H9 (cell line): ENCODE results near the gene UBE2Z. TPM values are rescaled to one million over a fixed set of nuclear protein-coding genes. Genes with fewer than 3 reads are reported as not detected.
"Not testable (repeated sequence)": the region's sequence is repeated elsewhere in the genome, so short reads cannot be mapped to it uniquely, and the experiment has no call there.

Experiments used
- DNase-seq: peaks from one replicate; pipeline ENCODE4 v3.0.0-alpha.2; 2017
- H2AFZ ChIP-seq: one replicate; pipeline ENCODE4 v1.6.1; 2013; ENCODE audit warnings: mild to moderate bottlenecking, low read length, control low read depth, moderate library complexity
- H2AK5ac ChIP-seq: 2 replicates; pipeline ENCODE4 v1.6.1; 2013; ENCODE audit warnings: low read length, control low read depth, mixed read lengths; ENCODE audit not compliant: insufficient read length
- H2BK120ac ChIP-seq: one replicate; pipeline ENCODE4 v1.6.1; 2013; ENCODE audit warnings: low read depth, mild to moderate bottlenecking, low read length, control low read depth, inconsistent platforms; ENCODE audit not compliant: poor library complexity, severe bottlenecking
- H2BK12ac ChIP-seq: 2 replicates; pipeline ENCODE4 v1.6.1; 2013; ENCODE audit warnings: low read length, control low read depth, mixed read lengths, low read depth; ENCODE audit not compliant: insufficient read length
- H2BK15ac ChIP-seq: 2 replicates; pipeline ENCODE4 v1.6.1; 2013; ENCODE audit warnings: low read depth, low read length, control low read depth
- H2BK20ac ChIP-seq: one replicate; pipeline ENCODE4 v1.6.1; 2013; ENCODE audit warnings: low read depth, mild to moderate bottlenecking, low read length, control low read depth, inconsistent platforms; ENCODE audit not compliant: poor library complexity, severe bottlenecking
- H2BK5ac ChIP-seq: 2 replicates; pipeline ENCODE4 v1.6.1; 2013; ENCODE audit warnings: low read length, control low read depth, mixed read lengths; ENCODE audit not compliant: insufficient read length
- H3K14ac ChIP-seq: 2 replicates; pipeline ENCODE4 v1.6.1; 2013; ENCODE audit warnings: low read length, control low read depth; ENCODE audit not compliant: insufficient read depth
- H3K18ac ChIP-seq: 2 replicates; pipeline ENCODE4 v1.6.1; 2013; ENCODE audit warnings: low read depth, mild to moderate bottlenecking, mixed read lengths, low read length, control low read depth; ENCODE audit not compliant: insufficient read length
- H3K23ac ChIP-seq: 2 replicates; pipeline ENCODE4 v1.6.1; 2013; ENCODE audit warnings: low read length, control low read depth, mixed read lengths, low read depth; ENCODE audit not compliant: insufficient read length
- H3K23me2 ChIP-seq: 2 replicates; pipeline ENCODE4 v1.6.1; 2013; ENCODE audit warnings: low read depth, mild to moderate bottlenecking, mixed read lengths, low read length, control low read depth; ENCODE audit not compliant: insufficient read length, poor library complexity, severe bottlenecking
- H3K27ac ChIP-seq: 2 replicates; pipeline ENCODE4 v1.5.1; 2013; ENCODE audit warnings: low read length, control low read depth, mixed read lengths, low read depth; ENCODE audit not compliant: insufficient read length
- H3K27me3 ChIP-seq: 2 replicates; pipeline ENCODE4 v1.6.1; 2013; ENCODE audit warnings: low read length, control low read depth, inconsistent platforms; ENCODE audit not compliant: insufficient read depth
- H3K4ac ChIP-seq: 2 replicates; pipeline ENCODE4 v1.6.1; 2013; ENCODE audit warnings: low read depth, mild to moderate bottlenecking, control low read depth, inconsistent platforms, low read length, moderate library complexity
- H3K4me1 ChIP-seq: 2 replicates; pipeline ENCODE4 v1.6.1; 2013; ENCODE audit warnings: low read length, control low read depth, inconsistent platforms; ENCODE audit not compliant: insufficient read depth
- H3K4me2 ChIP-seq: 2 replicates; pipeline ENCODE4 v1.6.1; 2013; ENCODE audit warnings: low read length, control low read depth, mixed read lengths; ENCODE audit not compliant: insufficient read length, insufficient read depth
- H3K56ac ChIP-seq: 2 replicates; pipeline ENCODE4 v1.6.1; 2013; ENCODE audit warnings: low read depth, mild to moderate bottlenecking, mixed read lengths, low read length, control low read depth; ENCODE audit not compliant: insufficient read length
- H3K79me1 ChIP-seq: 2 replicates; pipeline ENCODE4 v1.6.1; 2013; ENCODE audit warnings: low read depth, mild to moderate bottlenecking, moderate library complexity, low read length, control low read depth, inconsistent platforms; ENCODE audit not compliant: insufficient read depth, poor library complexity, severe bottlenecking
- H3K79me2 ChIP-seq: 2 replicates; pipeline ENCODE4 v1.6.1; 2013; ENCODE audit warnings: low read length, control low read depth, inconsistent platforms; ENCODE audit not compliant: insufficient read depth
- H3K9ac ChIP-seq: 2 replicates; pipeline ENCODE4 v1.6.1; 2013; ENCODE audit warnings: low read length, control low read depth, mixed read lengths; ENCODE audit not compliant: insufficient read length; ENCODE audit errors: extremely low read depth
- H3K9me3 ChIP-seq: one replicate; pipeline ENCODE4 v1.6.1; 2013; ENCODE audit warnings: low read depth, low read length, inconsistent platforms; ENCODE audit not compliant: control insufficient read depth
- H3T11ph ChIP-seq: one replicate; pipeline ENCODE4 v1.6.1; 2013; ENCODE audit warnings: mild to moderate bottlenecking, low read length, control low read depth, inconsistent platforms
- H4K20me1 ChIP-seq: one replicate; pipeline ENCODE4 v1.6.1; 2013; ENCODE audit not compliant: control insufficient read depth, insufficient read length, insufficient read depth
- H4K5ac ChIP-seq: 2 replicates; pipeline ENCODE4 v1.6.1; 2013; ENCODE audit warnings: low read depth, mild to moderate bottlenecking, mixed read lengths, low read length, control low read depth; ENCODE audit not compliant: insufficient read length
- H4K8ac ChIP-seq: replicated peaks from 2 replicates; pipeline ENCODE4 v1.6.1; 2013; ENCODE audit warnings: low read length, control low read depth, mixed read lengths, low read depth; ENCODE audit not compliant: insufficient read length
- H4K91ac ChIP-seq: 2 replicates; pipeline ENCODE4 v1.6.1; 2013; ENCODE audit warnings: low read depth, mild to moderate bottlenecking, moderate library complexity, mixed read lengths, low read length, control low read depth; ENCODE audit not compliant: insufficient read length
- H3K27ac Mint-ChIP-seq, 3 experiments: 2 replicates in 2 of 3; 3 replicates in 1 of 3; pipeline ENCODE4 v1.8.0; 2020 to 2021; ENCODE audit warnings: mixed read lengths in 3 of 3, mild to moderate bottlenecking in 1 of 3, moderate library complexity in 1 of 3
- H3K27me3 Mint-ChIP-seq: 2 replicates; pipeline ENCODE4 v1.8.0; 2021; ENCODE audit warnings: low read depth, mild to moderate bottlenecking, moderate library complexity, mixed read lengths
- H3K36me3 Mint-ChIP-seq, 3 experiments: 2 replicates in 2 of 3; 3 replicates in 1 of 3; pipeline ENCODE4 v1.8.0; 2020 to 2021; ENCODE audit warnings: low read depth in 3 of 3, mixed read lengths in 3 of 3; ENCODE audit not compliant: insufficient read depth in 1 of 3
- H3K4me1 Mint-ChIP-seq, 2 experiments: 2 replicates each; pipeline ENCODE4 v1.8.0; 2020; ENCODE audit warnings: mixed read lengths in 2 of 2
- H3K4me3 Mint-ChIP-seq, 2 experiments: 2 replicates in 1 of 2; 3 replicates in 1 of 2; pipeline ENCODE4 v1.8.0; 2020 to 2021; ENCODE audit warnings: mild to moderate bottlenecking in 2 of 2, mixed read lengths in 2 of 2, moderate library complexity in 1 of 2
- H3K9me3 Mint-ChIP-seq, 2 experiments: 2 replicates in 1 of 2; 3 replicates in 1 of 2; pipeline ENCODE4 v1.8.0; 2020; ENCODE audit warnings: mild to moderate bottlenecking in 2 of 2, mixed read lengths in 2 of 2, moderate library complexity in 1 of 2
- CTCF ChIP-seq: fragments of 200-600 bp; sonication (generic); conservative IDR thresholded peaks from 3 replicates; pipeline ENCODE4 v1.8.0; 2021; ENCODE audit warnings: antibody characterized with exemption, mild to moderate bottlenecking
- WGBS: extraction: QIAGEN DNeasy Blood & Tissue Kit; methylation state at CpG from one replicate; pipeline ENCODE4 v1.1.7; 2013; ENCODE audit warnings: missing lambda C conversion rate, low lambda C conversion rate, mixed read lengths; ENCODE audit not compliant: insufficient read length; ENCODE audit errors: extremely low coverage; 5-methylcytosine and 5-hydroxymethylcytosine counted together
- total RNA-seq: library from RNA; stranded (reverse); gene quantifications from 2 replicates; pipeline ENCODE4 v1.2.1, GENCODE V29; 2021

Gene UBE2Z
- total RNA-seq, 1 experiment from 2014 or later = 80.0 TPM

GRCh38 chr17:48944515-48945260, 36.5 kb downstream of the UBE2Z start, which contains the start of gene SNF8:
TSS of gene SNF8 (minus strand) at chr17:48944842. CDS start at chr17:48944734, 108 bp downstream.
- Histone ChIP-seq H3K18ac (peak within 1 kb of the TSS; percentile 95), H3K56ac (no peak within 1 kb of the TSS), H3K79me1 (peaks cover 13% of the 10 kb centered on the region), H2BK20ac (no peak within 1 kb of the TSS), H3K27ac (peak within 1 kb of the TSS; percentile 92), H2BK5ac (peak within 1 kb of the TSS; percentile 17), H3K4ac (no peak within 1 kb of the TSS; the same call in 1 of the 2 replicates), H3K9me3 (no peaks in the 10 kb centered on the region), H4K5ac (peak within 1 kb of the TSS; percentile 95), H3K23me2 (peaks cover 5% of the 10 kb centered on the region), H3K79me2 (no peaks in the 10 kb centered on the region), H2BK15ac (no peak within 1 kb of the TSS), H3K9ac (peak within 1 kb of the TSS; percentile 90), H4K91ac (no peak within 1 kb of the TSS), H4K20me1 (no peaks in the 10 kb centered on the region), H3K23ac (no peak within 1 kb of the TSS), H3K14ac (peak within 1 kb of the TSS; percentile 94), H2BK12ac (no peak within 1 kb of the TSS), H2AFZ (no peak within 1 kb of the TSS), H2BK120ac (no peak within 1 kb of the TSS), H2AK5ac (no peak within 1 kb of the TSS), H3K4me2 (peak within 1 kb of the TSS; percentile 69), H3K4me1 (no peaks in the 10 kb centered on the region), H4K8ac (no peak within 1 kb of the TSS), H3T11ph (no peak within 1 kb of the TSS), H3K27me3 (no peaks in the 10 kb centered on the region)
- Mint-ChIP-seq H3K27ac (peak within 1 kb of the TSS; percentile 97 to 98 (median 98)), H3K27me3 (no peaks in the 10 kb centered on the region; the same call in 1 of the 2 replicates), H3K36me3 (peaks cover 7 to 34% (median 23%) of the 10 kb centered on the region in 3 experiments), H3K4me1 (peaks cover 5 to 11% of the 10 kb centered on the region in 2 experiments), H3K4me3 (peak within 1 kb of the TSS; percentile 91 to 95), H3K9me3 (no peaks in the 10 kb centered on the region)
- DNase-seq = peak; percentile 98
- no CpG with 5 or more reads among the region's 55 CpGs for WGBS
- TF ChIP-seq CTCF = no peak

DNA sequence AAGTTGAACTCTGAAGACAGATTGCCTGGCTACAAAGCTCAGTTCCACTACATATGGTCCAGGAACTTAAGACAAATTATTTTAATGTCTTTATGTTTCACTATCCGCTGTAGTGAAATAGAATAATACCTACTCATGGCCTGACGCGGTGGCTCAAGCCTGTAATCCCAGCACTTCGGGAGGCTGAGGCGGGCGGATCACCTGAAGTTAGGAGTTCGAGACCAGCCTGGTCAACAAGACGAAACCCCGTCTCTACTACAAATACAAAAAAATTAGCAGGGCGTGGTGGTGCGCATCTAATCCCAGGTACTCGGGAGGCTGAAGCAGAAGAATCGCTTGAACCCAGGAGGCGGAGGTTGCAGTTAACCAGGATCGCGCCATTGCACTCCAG, 37.0 kb downstream of the UBE2Z start:
- H3K23ac ChIP-seq, H2BK20ac ChIP-seq, H2AK5ac ChIP-seq, H3K4ac ChIP-seq, H2BK15ac ChIP-seq, H4K91ac ChIP-seq, H2BK12ac ChIP-seq, H3K9me3 ChIP-seq, H3K27me3 ChIP-seq, H3K23me2 ChIP-seq, H3K4me1 ChIP-seq, H3K27me3 Mint-ChIP-seq, H2AFZ ChIP-seq, H2BK120ac ChIP-seq, DNase-seq, H3K79me2 ChIP-seq, H3T11ph ChIP-seq, H3K56ac ChIP-seq, H4K8ac ChIP-seq, H3K9me3 Mint-ChIP-seq, H4K20me1 ChIP-seq: not testable (repeated sequence)
- Histone ChIP-seq H2BK5ac (peak overlapping the region; percentile 17), H3K14ac (peak overlapping the region; percentile 94; the same call in 1 of the 2 replicates), H3K79me1 (peaks cover 13% of the 10 kb centered on the region), H3K4me2 (peak overlapping the region; percentile 69), H3K27ac (peak overlapping the region; percentile 92), H3K18ac (peak overlapping the region; percentile 95), H4K5ac (peak overlapping the region; percentile 95), H3K9ac (peak overlapping the region; percentile 90)
- no CpG with 5 or more reads among the region's 16 CpGs for WGBS
- Mint-ChIP-seq H3K27ac (peak overlapping the region; percentile 96 to 98 (median 97)), H3K4me3 (peak overlapping the region; percentile 91 to 95), H3K4me1 (peaks cover 5 to 11% of the 10 kb centered on the region in 2 experiments), H3K36me3 (peaks cover 7 to 29% (median 17%) of the 10 kb centered on the region in 3 experiments)
